Measurements from ENCODE around the gene TMEM91.

The TMEM91 gene

GRCh38 chr19:41355035-41355434, 21.3 kb upstream of the TMEM91 start:
- Histone ChIP-seq H3K9ac (ENCODE audit: low read depth, low read length, poor library complexity, severe bottlenecking) (peak overlapping the region; percentile 92), H3K4me1 (ENCODE audit: insufficient read depth, low read length, poor library complexity, severe bottlenecking) (peaks cover 37% of the 10 kb centered on the region), H3K27me3 (ENCODE audit: insufficient read depth, low read length, poor library complexity, severe bottlenecking) (no peaks in the 10 kb centered on the region), H3K79me2 (ENCODE audit: insufficient read depth, low read length) (peaks cover 45% of the 10 kb centered on the region), H3K9me2 (replicated peaks; ENCODE audit: low read depth, low read length) (no peaks in the 10 kb centered on the region), H3K36me3 (ENCODE audit: insufficient read depth, low read length) (no peaks in the 10 kb centered on the region), H3F3A (ENCODE audit: low read depth) (no peaks in the 10 kb centered on the region; the same call in 1 of the 2 replicates), H3K9me3 (ENCODE audit: insufficient read depth, low read depth, low read length) (no peaks in the 10 kb centered on the region), H2AFZ (ENCODE audit: low read length) (no peak overlapping the region), H4K20me1 (ENCODE audit: insufficient read depth, low read length, poor library complexity, severe bottlenecking) (peaks cover 22% of the 10 kb centered on the region), H3K4me3 (ENCODE audit: low read length, poor library complexity, severe bottlenecking) (no peak overlapping the region), H3K4me2 (ENCODE audit: low read depth, low read length, poor library complexity, severe bottlenecking) (peak overlapping the region; percentile 100)
- TF ChIP-seq EZH2phosphoT487 (IDR thresholded peaks at IDR 0.05; ENCODE audit: borderline replicate concordance): no peak
- TF ChIP-seq CTCF (conservative IDR thresholded peaks at IDR 0.05; ENCODE audit: low read length): no peak

DNA sequence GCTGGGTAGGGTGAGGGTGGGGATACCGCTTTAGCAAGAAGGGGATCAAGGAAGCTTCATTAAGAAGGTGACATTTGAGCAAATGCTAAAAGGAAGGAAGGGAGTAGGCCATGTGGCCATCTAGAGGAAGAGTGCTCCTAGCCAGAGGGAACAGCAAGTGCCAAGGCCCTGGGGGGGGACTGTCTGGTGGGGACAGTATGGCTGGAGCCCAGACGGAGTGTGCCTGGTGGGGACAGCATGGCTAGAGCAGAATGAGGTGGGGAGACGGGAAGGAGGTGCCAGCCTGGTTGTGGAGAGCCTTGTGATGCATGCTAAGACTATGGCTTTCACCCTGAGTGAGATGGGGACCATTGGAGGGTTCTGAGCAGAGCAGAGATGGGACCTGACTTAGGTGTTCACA, 20.5 kb upstream of the TMEM91 start:
- Histone ChIP-seq H3F3A (ENCODE audit: low read depth) (no peaks in the 10 kb centered on the region; the same call in 1 of the 2 replicates), H3K79me2 (ENCODE audit: insufficient read depth, low read length) (peaks cover 37% of the 10 kb centered on the region), H3K4me3 (ENCODE audit: low read length, poor library complexity, severe bottlenecking) (no peak overlapping the region), H3K4me1 (ENCODE audit: insufficient read depth, low read length, poor library complexity, severe bottlenecking) (peaks cover 32% of the 10 kb centered on the region), H3K9me2 (replicated peaks; ENCODE audit: low read depth, low read length) (no peaks in the 10 kb centered on the region), H4K20me1 (ENCODE audit: insufficient read depth, low read length, poor library complexity, severe bottlenecking) (peaks cover 16% of the 10 kb centered on the region), H3K36me3 (ENCODE audit: insufficient read depth, low read length) (no peaks in the 10 kb centered on the region), H3K9me3 (ENCODE audit: insufficient read depth, low read depth, low read length) (no peaks in the 10 kb centered on the region), H3K4me2 (ENCODE audit: low read depth, low read length, poor library complexity, severe bottlenecking) (no peak overlapping the region), H3K27me3 (ENCODE audit: insufficient read depth, low read length, poor library complexity, severe bottlenecking) (no peaks in the 10 kb centered on the region), H3K9ac (ENCODE audit: low read depth, low read length, poor library complexity, severe bottlenecking) (peak overlapping the region; percentile 35), H2AFZ (ENCODE audit: low read length) (no peak overlapping the region)
- TF ChIP-seq EZH2phosphoT487 (IDR thresholded peaks at IDR 0.05; ENCODE audit: borderline replicate concordance) (no peak), CTCF (conservative IDR thresholded peaks at IDR 0.05; ENCODE audit: low read length) (no peak)

- Histone ChIP-seq H3K27me3 (ENCODE audit: insufficient read depth, low read length, poor library complexity, severe bottlenecking) (no peaks in the 10 kb centered on the region), H4K20me1 (ENCODE audit: insufficient read depth, low read length, poor library complexity, severe bottlenecking) (peaks cover 2% of the 10 kb centered on the region), H3K9me2 (replicated peaks; ENCODE audit: low read depth, low read length) (no peaks in the 10 kb centered on the region), H3K4me2 (ENCODE audit: low read depth, low read length, poor library complexity, severe bottlenecking) (no peak overlapping the region), H3K4me1 (ENCODE audit: insufficient read depth, low read length, poor library complexity, severe bottlenecking) (peaks cover 28% of the 10 kb centered on the region), H3F3A (ENCODE audit: low read depth) (no peaks in the 10 kb centered on the region), H2AFZ (ENCODE audit: low read length) (no peak overlapping the region), H3K4me3 (ENCODE audit: low read length, poor library complexity, severe bottlenecking) (no peak overlapping the region), H3K9me3 (ENCODE audit: insufficient read depth, low read depth, low read length) (no peaks in the 10 kb centered on the region), H3K9ac (ENCODE audit: low read depth, low read length, poor library complexity, severe bottlenecking) (no peak overlapping the region), H3K36me3 (ENCODE audit: insufficient read depth, low read length) (no peaks in the 10 kb centered on the region), H3K79me2 (ENCODE audit: insufficient read depth, low read length) (peaks cover 23% of the 10 kb centered on the region)
- TF ChIP-seq EZH2phosphoT487 (IDR thresholded peaks at IDR 0.05; ENCODE audit: borderline replicate concordance) (no peak), CTCF (conservative IDR thresholded peaks at IDR 0.05; ENCODE audit: low read length) (no peak)
These were observed 19.2 kb upstream of the TMEM91 start for GRCh38 chr19:41356984-41357739.

Measured in Loucy (cell line).